Fibroblast of villous mesenchyme (primary cell): ENCODE data around the gene RBM28. TPM values are rescaled to one million over a fixed set of nuclear protein-coding genes. Genes with fewer than 3 reads are reported as not detected.

Source experiments
- DNase-seq: peaks from one replicate; pipeline ENCODE4 v3.0.0-alpha.2; 2010; ENCODE audit warnings: low read depth
- H3K4me3 ChIP-seq: 2 replicates; pipeline ENCODE4 v1.5.1; 2011; ENCODE audit warnings: low read depth, mild to moderate bottlenecking, low read length
- CTCF ChIP-seq: IDR thresholded peaks from 2 replicates; pipeline ENCODE4 v1.5.1; 2012; ENCODE audit warnings: low read depth, mild to moderate bottlenecking, low read length; ENCODE audit not compliant: insufficient read depth
- small RNA-seq: library from RNA; depleted of rRNA; stranded (forward); fragments of <200 nt; gene quantifications from one replicate; pipeline ENCODE3, GENCODE V24; 2012
- total RNA-seq: library from RNA; depleted of rRNA; stranded (reverse); fragments of >200 nt; gene quantifications from 2 replicates; pipeline ENCODE4 v1.2.3, GENCODE V29; 2012

The RBM28 gene
- total RNA-seq, 1 donor, result 7.3 TPM

- H3K4me3 ChIP-seq, result no peak overlapping the region
- no peak for TF ChIP-seq CTCF
- no peak for DNase-seq
Measured at GRCh38 chr7:128255271-128255670, 88.4 kb downstream of the RBM28 start.

GRCh38 chr7:128254470-128254869 is 89.2 kb downstream of the RBM28 start:
- H3K4me3 ChIP-seq, result no peak overlapping the region
- no peak for TF ChIP-seq CTCF
- no peak for DNase-seq

- no peak overlapping the region for H3K4me3 ChIP-seq
- DNase-seq, result no peak
- TF ChIP-seq CTCF, result no peak
Measured at GRCh38 chr7:128253701-128254100, 90.0 kb downstream of the RBM28 start.

- DNase-seq, result peak; percentile 4
- no peak for TF ChIP-seq CTCF
- H3K4me3 ChIP-seq, result no peak overlapping the region
Measured at GRCh38 chr7:128251337-128251736, 92.4 kb downstream of the RBM28 start.

Small RNAs within 50 kb of the gene (small RNA-seq; reads per million reads assigned to genes)
- gene RNU7-27P, result not detected

Other genes starting within 250 kb of the RBM28 start
- gene LEP, start 102.6 kb downstream of the RBM28 start, total RNA-seq, result not detected in 2 replicates
- not detected in 2 replicates for gene PRRT4, start 17.8 kb upstream of the RBM28 start, total RNA-seq
- 54.0 and 60.9 TPM in 2 replicates for gene IMPDH1, start 66.1 kb upstream of the RBM28 start, total RNA-seq
- gene HILPDA, start 112.0 kb upstream of the RBM28 start, total RNA-seq, result 14.7 and 16.4 TPM in 2 replicates
- gene METTL2B, start 132.8 kb upstream of the RBM28 start, total RNA-seq, result 36.7 and 37.0 TPM in 2 replicates